SH-SY5Y (cell line): ENCODE data around the gene CEP70.

Source experiments
- GATA2 ChIP-seq: IDR thresholded peaks from 2 replicates; pipeline ENCODE4 v1.6.1; 2011; ENCODE audit warnings: mild to moderate bottlenecking, low read depth, low read length
- GATA3 ChIP-seq: IDR thresholded peaks from 2 replicates; pipeline ENCODE4 v1.6.1; 2011; ENCODE audit warnings: low read depth, mild to moderate bottlenecking, low read length, moderate library complexity

Gene CEP70

DNA sequence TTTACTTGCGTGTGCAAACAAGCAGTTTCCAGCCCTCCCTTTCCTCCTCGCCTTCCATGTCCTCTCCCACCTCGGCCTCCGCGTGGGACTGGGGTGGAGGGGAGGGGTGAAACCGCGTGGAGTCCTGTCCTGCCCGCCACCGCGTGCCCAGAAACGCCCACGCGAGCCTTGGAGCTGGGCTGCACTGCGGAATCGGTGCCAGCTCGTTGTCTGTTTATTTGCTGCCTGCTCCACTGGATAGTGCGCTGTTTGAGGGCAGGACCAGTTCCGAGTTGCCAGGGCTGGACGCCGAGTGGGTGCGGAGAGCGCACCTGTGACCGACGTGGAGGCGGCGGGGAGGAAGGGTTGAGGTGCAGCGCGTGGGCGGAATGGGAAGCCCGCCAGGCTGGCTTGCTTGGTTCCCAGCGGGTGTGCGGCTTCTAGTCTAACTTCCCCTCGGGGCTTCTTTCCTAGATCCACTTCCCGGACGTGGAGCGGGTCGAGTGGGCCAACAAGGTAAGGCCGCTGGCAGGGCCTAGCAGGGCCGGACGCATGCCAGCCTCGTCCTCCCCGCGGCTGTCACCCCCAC lies 142.4 kb downstream of the CEP70 start:
- TF ChIP-seq GATA2 (no peak), GATA3 (no peak)

DNA sequence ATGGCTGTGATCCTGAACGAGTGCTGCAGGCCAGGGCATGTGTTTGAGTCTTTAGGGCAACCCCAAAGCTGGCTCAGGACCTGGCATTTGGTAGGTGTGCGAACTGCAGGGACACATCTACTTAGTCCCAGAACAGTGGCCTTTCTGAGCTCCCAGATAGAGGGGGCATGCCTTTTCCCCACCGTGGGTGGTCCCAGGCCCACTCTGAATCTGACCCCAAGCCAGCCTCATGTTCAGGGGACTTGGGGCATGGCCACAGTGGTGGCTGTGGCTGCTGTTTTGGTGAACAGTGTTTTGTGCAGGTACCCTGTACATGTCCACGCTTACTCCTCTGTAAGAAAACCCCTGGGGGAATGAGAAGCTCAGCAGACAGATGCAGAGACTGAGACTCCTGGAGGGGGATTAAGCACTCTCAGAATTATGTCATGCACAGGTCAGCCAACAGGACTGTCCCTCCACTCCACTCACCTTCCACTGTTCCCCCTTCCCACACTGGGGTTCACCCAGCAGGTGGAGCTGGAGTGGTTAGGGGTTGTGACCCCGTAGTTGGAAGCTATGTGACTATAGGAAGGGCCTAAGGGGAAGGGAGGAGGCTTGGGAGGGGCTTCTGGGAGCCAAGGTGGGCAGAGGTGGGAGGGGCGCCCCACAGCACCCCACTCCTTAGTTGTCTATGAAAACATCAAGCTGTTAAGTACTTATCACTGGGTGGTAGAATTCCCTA lies 143.2 kb downstream of the CEP70 start:
- TF ChIP-seq GATA2 = no peak
- no peak for TF ChIP-seq GATA3

DNA sequence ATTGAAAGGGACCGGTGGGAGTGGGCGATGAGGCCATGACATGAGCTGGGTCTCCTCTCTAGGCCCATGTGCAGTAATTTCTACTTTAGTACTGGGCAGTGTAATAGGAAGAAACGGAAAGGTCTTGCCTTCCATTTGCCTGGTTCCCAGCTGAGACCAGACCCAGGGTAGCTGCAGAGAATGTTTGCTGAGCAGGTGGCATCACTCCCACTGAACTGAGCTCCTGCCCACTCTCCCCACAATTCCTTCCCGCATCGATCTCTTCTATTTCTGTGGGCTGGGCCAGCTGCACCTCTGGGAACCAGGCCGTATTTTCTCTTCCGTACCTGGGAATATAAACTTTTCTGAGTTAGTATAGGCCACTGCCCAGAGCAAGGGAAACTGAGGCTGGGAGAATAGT lies 143.9 kb downstream of the CEP70 start:
- TF ChIP-seq GATA2 (no peak), GATA3 (no peak)

DNA sequence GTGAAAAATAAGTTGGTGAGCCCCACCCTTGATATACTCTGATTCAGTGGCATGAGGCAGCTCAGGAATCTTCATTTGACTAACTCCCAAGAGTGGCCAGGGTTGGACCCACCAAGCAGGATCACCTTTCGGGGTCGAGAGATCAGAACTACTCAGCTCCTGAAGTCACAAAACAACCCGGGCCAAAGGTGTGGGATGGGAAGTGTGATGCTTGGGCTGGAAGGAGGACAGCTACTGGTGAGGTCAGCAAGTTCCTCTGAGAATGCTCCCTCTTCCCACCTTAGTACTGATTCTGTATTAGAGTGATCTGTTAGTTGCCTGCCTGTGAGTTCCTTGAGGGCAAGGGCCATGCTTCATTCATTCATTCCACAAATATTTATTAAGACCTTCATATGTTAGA lies 144.6 kb downstream of the CEP70 start:
- TF ChIP-seq GATA2 (no peak), GATA3 (no peak)

DNA sequence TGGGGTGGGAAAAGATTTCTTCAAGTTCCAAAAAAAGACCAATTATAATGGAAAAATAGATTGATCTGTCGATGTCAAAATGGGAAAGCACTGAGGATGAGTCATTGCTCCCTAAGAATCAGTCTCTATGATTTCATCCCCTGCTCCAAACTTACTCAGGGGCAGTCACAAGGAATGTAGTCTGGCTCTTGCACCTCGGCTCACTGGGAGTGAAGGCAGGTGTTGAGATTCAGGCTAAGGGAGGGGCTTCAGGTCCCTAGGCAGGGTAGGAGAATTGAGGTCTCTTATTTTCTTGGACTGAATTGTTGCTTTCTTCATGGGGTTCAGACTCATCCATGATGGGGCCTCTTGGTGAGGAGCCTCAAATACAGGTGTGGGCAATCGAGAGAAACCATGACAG lies 145.4 kb downstream of the CEP70 start:
- TF ChIP-seq GATA3 (no peak), GATA2 (no peak)

DNA sequence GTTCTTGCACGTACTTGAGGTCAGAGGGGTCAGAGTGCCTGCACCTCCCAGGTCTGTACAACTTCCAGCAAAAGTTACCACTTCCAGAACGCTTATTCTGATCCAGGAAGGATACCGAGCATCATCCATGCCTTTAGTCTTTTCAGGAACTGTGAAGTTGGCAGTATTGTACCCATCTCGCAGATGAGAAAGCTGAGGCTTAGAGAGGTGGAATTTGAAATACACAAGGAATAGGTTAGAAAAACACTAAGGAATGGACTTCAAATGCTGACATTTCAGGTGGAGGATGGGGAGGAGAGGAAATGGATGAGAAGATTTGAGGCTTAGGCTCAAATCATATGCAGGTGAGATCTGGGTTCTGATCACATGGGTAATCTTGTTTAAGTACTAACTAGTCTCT lies 148.4 kb downstream of the CEP70 start:
- TF ChIP-seq GATA2 = no peak
- TF ChIP-seq GATA3 = no peak

DNA sequence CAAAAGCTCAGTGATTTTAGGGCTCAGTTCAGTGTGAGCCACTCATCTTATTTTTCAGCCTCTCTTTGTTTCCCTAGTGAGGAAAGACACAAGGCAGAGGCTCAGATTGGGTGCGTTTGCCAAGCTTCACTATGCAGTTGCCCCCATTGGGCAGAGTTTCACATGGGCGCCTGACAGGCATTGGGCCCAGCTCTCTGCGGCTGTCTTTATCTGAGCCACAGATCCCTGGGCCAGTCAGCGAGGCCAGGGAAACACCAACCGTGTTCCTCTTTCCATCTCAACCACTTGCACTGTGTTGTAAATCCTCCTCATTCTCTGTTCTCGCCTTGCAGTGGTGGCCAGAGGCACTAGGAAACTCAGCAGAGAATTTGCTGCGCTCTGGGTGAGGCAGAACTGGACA lies 148.8 kb downstream of the CEP70 start:
- TF ChIP-seq GATA3 (no peak), GATA2 (no peak)
